Spleen (tissue), 11 donors: ENCODE results near the gene UMOD. TPM values are rescaled to one million over a fixed set of nuclear protein-coding genes. Genes with fewer than 3 reads are reported as not detected.

Experiments used
- DNase-seq: peaks from one replicate; pipeline ENCODE4 v3.0.0-alpha.2; 2020
- H3K27ac ChIP-seq, 8 donors: fragments of 200-600 bp; sonication (generic) in 7 of 8; 1 replicate in 4 of 8; 2 replicates in 4 of 8; pipeline versions ENCODE4 v1.5.0 to v1.8.0; 2016 to 2021; ENCODE audit warnings: inconsistent platforms in 4 of 8, mild to moderate bottlenecking in 4 of 8, moderate library complexity in 1 of 8
- H3K27me3 ChIP-seq, 7 donors: fragments of 200-600 bp; sonication (generic) in 6 of 7; replicated peaks in 1 of 7; 1 replicate in 4 of 7; 2 replicates in 3 of 7; pipeline versions ENCODE4 v1.5.0 to v1.8.0; 2016 to 2021; ENCODE audit warnings: inconsistent platforms in 3 of 7, mild to moderate bottlenecking in 1 of 7
- H3K36me3 ChIP-seq, 6 donors: fragments of 200-600 bp; sonication (generic) in 5 of 6; 1 replicate in 4 of 6; 2 replicates in 2 of 6; pipeline versions ENCODE4 v1.5.0 to v1.8.0; 2016 to 2021; ENCODE audit warnings: inconsistent platforms in 2 of 6
- H3K4me1 ChIP-seq, 6 donors: fragments of 200-600 bp; sonication (generic) in 5 of 6; 1 replicate in 3 of 6; 2 replicates in 3 of 6; pipeline versions ENCODE4 v1.5.0 to v1.8.0; 2016 to 2021; ENCODE audit warnings: inconsistent platforms in 3 of 6
- H3K4me3 ChIP-seq, 8 donors: fragments of 200-600 bp; sonication (generic) in 7 of 8; 1 replicate in 4 of 8; 2 replicates in 4 of 8; pipeline versions ENCODE4 v1.5.0 to v1.8.0; 2016 to 2021; ENCODE audit warnings: inconsistent platforms in 4 of 8, mild to moderate bottlenecking in 4 of 8, moderate library complexity in 2 of 8
- H3K9me3 ChIP-seq, 8 donors: fragments of 200-600 bp; sonication (generic) in 7 of 8; 1 replicate in 4 of 8; 2 replicates in 4 of 8; pipeline versions ENCODE4 v1.5.0 to v1.8.0; 2016 to 2021; ENCODE audit warnings: inconsistent platforms in 4 of 8
- POLR2A ChIP-seq, 3 donors: fragments of 450-650 bp; IDR thresholded peaks; one replicate each; pipeline ENCODE4 v1.5.1; 2017; ENCODE audit warnings: antibody characterized with exemption in 3 of 3, mild to moderate bottlenecking in 1 of 3
- POLR2AphosphoS5 ChIP-seq, 3 donors: sonication (generic); formaldehyde crosslinking; IDR thresholded peaks; one replicate each; pipeline ENCODE4 v1.5.1; 2017; ENCODE audit warnings: antibody characterized with exemption in 3 of 3
- WGBS, 5 donors: extraction: QIAGEN DNeasy Blood & Tissue Kit in 3 of 5; methylation state at CpG; one replicate each; pipeline versions ENCODE4 v1.1.5 to v1.1.7; 2013 to 2018; 5-methylcytosine and 5-hydroxymethylcytosine counted together
- intact Hi-C: fragments of 100-400 bp; cut with DNase I; formaldehyde crosslinking; loops from one replicate; pipeline ENCODE4 v1.15.0; 2023; ENCODE audit warnings: low total_unique reads
- polyA plus RNA-seq, 3 donors: library from polyadenylated mRNA; stranded (reverse); fragments of 200-250 nt; gene quantifications; one replicate each; pipeline ENCODE4 v1.2.1, GENCODE V29; 2013
- total RNA-seq, 7 donors: library from RNA; depleted of rRNA in 3 of 7; stranded (reverse); fragments of >200 nt in 3 of 7; fragmentation: NEBNext Ultra II Directional in 4 of 7; extraction: Animal tissue kit (Norgen Biotek cat#: 25700) in 4 of 7; gene quantifications; one replicate each; pipeline versions ENCODE4 v1.1.0 to v1.2.1, GENCODE V29; 2016 to 2021
- TF ChIP-seq, protein P1 (sequence below), 11 experiments: fragments of 200-600 bp in 7 of 11; fragments of 450-650 bp in 4 of 11; sonication (generic) in 4 of 11; IDR thresholded peaks in 8 of 11; conservative IDR thresholded peaks in 3 of 11; 1 replicate in 7 of 11; 2 replicates in 4 of 11; pipeline versions ENCODE4 v1.4.0 to v1.8.0; 2016 to 2021; ENCODE audit warnings: antibody characterized with exemption in 11 of 11, inconsistent platforms in 4 of 11, mild to moderate bottlenecking in 1 of 11
- donor health status: healthy with polysubstance abuse.
- donor health status: DM: no; HTN: no; CAD: no; lungs with moderate emphysema.
- donor health status: DM: no; HTN: no; CAD: no.
- donor health status: Bipolar disorder and iron deficiency.
- donor health status: healthy.
- donor health status: DM: no; HTN: no; CAD: no.
- donor health status: DM: yes; HTN: yes; CAD: no.

UMOD gene
- total and polyA plus RNA-seq, 10 donors = 0.17 TPM; not detected in 9

DNA sequence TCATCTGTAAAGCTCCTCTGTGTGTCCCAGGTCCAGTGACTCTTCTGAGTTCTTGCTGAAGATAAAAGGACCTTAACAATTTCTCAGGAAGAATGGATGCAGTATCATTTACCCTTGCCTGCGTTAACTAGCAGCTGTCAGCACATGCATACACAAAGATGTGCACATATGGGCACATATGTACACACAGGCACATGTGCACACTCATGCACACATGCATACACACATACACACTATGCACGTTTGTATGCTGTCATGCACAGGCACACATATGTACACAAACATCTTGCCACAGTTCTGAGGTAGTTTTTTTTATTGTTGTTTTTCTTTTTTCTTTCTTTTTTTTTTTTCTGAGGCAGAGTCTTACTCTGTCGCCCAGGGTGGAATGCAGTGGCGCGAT lies 50.1 kb downstream of the UMOD start:
- Histone ChIP-seq H3K4me3 (no peak overlapping the region), H3K27ac (no peak overlapping the region), H3K9me3 (no peaks in the 10 kb centered on the region), H3K4me1 (no peaks in the 10 kb centered on the region), H3K36me3 (no peaks in the 10 kb centered on the region), H3K27me3 (peaks cover 0 to 25% (median 0%) of the 10 kb centered on the region in 7 donors)
- DNase-seq = no peak
- TF ChIP-seq, protein P1, sequence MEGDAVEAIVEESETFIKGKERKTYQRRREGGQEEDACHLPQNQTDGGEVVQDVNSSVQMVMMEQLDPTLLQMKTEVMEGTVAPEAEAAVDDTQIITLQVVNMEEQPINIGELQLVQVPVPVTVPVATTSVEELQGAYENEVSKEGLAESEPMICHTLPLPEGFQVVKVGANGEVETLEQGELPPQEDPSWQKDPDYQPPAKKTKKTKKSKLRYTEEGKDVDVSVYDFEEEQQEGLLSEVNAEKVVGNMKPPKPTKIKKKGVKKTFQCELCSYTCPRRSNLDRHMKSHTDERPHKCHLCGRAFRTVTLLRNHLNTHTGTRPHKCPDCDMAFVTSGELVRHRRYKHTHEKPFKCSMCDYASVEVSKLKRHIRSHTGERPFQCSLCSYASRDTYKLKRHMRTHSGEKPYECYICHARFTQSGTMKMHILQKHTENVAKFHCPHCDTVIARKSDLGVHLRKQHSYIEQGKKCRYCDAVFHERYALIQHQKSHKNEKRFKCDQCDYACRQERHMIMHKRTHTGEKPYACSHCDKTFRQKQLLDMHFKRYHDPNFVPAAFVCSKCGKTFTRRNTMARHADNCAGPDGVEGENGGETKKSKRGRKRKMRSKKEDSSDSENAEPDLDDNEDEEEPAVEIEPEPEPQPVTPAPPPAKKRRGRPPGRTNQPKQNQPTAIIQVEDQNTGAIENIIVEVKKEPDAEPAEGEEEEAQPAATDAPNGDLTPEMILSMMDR (IDR thresholded peaks at IDR 0.05 in 8 of 11, conservative IDR thresholded peaks at IDR 0.05 in 3 of 11) = no peak
- no peak for TF ChIP-seq POLR2AphosphoS5 (IDR thresholded peaks at IDR 0.05)
- TF ChIP-seq POLR2A (IDR thresholded peaks at IDR 0.05) = no peak
- 71 to 85% (median 78%) methylated on average over 5 of the region's 5 CpGs for WGBS, 5 donors
- intact Hi-C loops = loop anchor here (5.0 kb wide), 1 partner anchor 395 kb away; no protein-coding TSS in a partner anchor

DNA sequence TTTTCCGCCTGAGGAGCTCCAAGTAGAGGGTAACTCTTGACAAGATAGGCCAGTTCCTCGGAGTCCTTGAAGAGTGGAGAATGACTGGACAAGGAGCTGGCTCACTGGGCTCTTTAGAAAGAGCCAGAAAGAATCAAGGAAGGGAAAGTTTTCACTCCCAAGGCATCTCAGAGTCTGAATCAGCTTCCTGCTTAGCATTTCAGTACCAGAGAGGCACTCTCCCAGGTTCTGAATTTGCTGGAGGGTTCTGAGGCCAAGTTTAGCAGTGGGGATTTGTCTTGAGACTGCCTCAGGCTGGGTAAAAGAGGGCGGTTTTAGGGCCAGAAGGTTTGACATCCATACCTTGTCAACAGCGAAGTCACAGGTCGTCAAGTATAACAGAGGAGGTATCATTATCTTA lies 50.7 kb downstream of the UMOD start:
- 60 to 78% (median 68%) methylated on average over 5 of the region's 5 CpGs for WGBS, 5 donors
- TF ChIP-seq, protein P1 (IDR thresholded peaks at IDR 0.05 in 8 of 11, conservative IDR thresholded peaks at IDR 0.05 in 3 of 11) = no peak
- TF ChIP-seq POLR2A (IDR thresholded peaks at IDR 0.05) = no peak
- no peak for TF ChIP-seq POLR2AphosphoS5 (IDR thresholded peaks at IDR 0.05)
- Histone ChIP-seq H3K27ac (no peak overlapping the region), H3K36me3 (no peaks in the 10 kb centered on the region), H3K4me3 (no peak overlapping the region), H3K27me3 (peaks cover 0 to 25% (median 0%) of the 10 kb centered on the region in 7 donors), H3K4me1 (no peaks in the 10 kb centered on the region), H3K9me3 (no peaks in the 10 kb centered on the region)
- no peak for DNase-seq
- intact Hi-C loops = loop anchor here (5.0 kb wide), 1 partner anchor 395 kb away; no protein-coding TSS in a partner anchor

DNA sequence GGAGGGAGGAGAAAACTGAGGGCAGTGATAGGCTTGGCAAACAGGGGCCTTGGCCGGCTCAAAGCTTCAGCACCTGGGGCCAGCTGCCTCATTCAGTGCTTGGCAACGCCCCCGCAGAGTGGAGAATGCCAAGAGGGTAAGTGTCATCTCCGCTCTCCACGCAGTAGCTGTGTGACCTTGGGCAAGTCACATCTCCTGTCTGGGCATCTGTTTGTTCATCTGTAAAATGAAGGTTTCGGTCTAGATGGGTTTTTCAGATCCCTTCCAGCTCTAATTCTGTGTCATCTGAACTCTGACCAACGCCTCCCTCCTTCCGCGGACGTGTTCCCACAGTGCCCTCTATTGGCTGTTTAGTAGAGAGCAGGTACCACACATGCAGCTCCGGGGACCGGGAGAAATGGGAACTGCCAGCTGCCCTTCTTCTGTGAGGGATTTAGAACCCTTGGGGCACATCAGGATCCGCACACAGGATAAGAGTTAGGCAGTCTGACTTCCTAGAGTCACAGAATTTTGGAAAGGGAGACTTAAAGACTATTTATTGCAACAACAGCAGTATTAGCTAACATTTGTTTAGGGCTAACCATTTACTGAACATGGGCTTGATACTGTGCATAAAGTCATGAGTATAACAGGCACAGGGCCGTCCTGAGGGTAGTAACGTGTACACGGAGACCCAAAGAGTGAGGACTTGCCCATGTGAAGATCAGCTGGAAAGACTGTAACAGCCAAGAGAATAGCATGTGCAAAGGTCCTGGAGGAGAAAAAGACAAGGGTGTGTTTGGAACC lies 52.0 kb downstream of the UMOD start:
- peaks cover 0 to 31% (median 0%) of the 10 kb centered on the region in 7 donors for H3K27me3 ChIP-seq
- no peak for TF ChIP-seq POLR2AphosphoS5 (IDR thresholded peaks at IDR 0.05)
- TF ChIP-seq, protein P1 (IDR thresholded peaks at IDR 0.05 in 8 of 11, conservative IDR thresholded peaks at IDR 0.05 in 3 of 11) = peak in 9 of 11 experiments; percentile 45 to 74 (median 57)
- H3K4me3 ChIP-seq = no peak overlapping the region
- intact Hi-C loops = loop anchor here (5.0 kb wide), 1 partner anchor 393 kb away; no protein-coding TSS in a partner anchor
- WGBS, 5 donors = 22 to 26% (median 25%) methylated on average over 16 of the region's 16 CpGs
- H3K9me3 ChIP-seq = no peaks in the 10 kb centered on the region
- H3K4me1 ChIP-seq = no peaks in the 10 kb centered on the region
- H3K36me3 ChIP-seq = no peaks in the 10 kb centered on the region
- H3K27ac ChIP-seq = no peak overlapping the region
- DNase-seq = no peak

DNA sequence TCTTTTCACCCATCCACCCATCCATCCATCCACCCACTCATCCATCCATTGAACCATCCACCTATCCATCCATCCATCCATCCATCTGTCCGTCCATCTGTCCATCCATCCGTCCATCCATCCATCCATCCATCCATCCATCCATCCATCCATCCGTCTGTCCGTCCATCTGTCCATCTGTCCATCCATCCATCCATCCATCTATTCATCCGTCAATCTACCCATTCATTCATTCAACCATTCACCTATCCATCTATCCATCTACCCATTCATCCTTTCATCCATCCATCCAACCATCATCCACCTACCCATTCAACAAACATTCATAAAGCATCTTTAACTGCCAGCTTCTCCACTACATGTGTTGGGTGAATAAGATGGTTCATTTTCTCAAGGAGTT lies 54.1 kb downstream of the UMOD start:
- TF ChIP-seq POLR2AphosphoS5 (IDR thresholded peaks at IDR 0.05) (no peak), POLR2A (IDR thresholded peaks at IDR 0.05) (no peak)
- TF ChIP-seq, protein P1 (IDR thresholded peaks at IDR 0.05 in 8 of 11, conservative IDR thresholded peaks at IDR 0.05 in 3 of 11) = no peak
- Histone ChIP-seq H3K27me3 (peaks cover 0 to 26% (median 0%) of the 10 kb centered on the region in 7 donors), H3K4me3 (no peak overlapping the region), H3K36me3 (no peaks in the 10 kb centered on the region), H3K4me1 (no peaks in the 10 kb centered on the region), H3K27ac (no peak overlapping the region), H3K9me3 (no peaks in the 10 kb centered on the region)
- no peak for DNase-seq
- intact Hi-C loops = no loop called here
- 60 to 77% (median 66%) methylated on average over 5 of the region's 5 CpGs for WGBS, 5 donors
